Lower lobe of right lung (tissue), 2 donors: ENCODE results near the gene TMEM131. TPM values are rescaled to one million over a fixed set of nuclear protein-coding genes. Genes with fewer than 3 reads are reported as not detected.

ENCODE experiments used
- ATAC-seq, 2 donors: fragments of 200-7000 bp; cut with Tn5 transposase; one replicate each; pipeline ENCODE4 v1.9.1; 2020 to 2022; ENCODE audit warnings: mild to moderate bottlenecking in 2 of 2, moderate library complexity in 2 of 2
- DNase-seq: peaks from one replicate; pipeline ENCODE4 v3.0.0-alpha.2; 2020
- H3K27ac ChIP-seq: fragments of 200-600 bp; one replicate; pipeline ENCODE4 v1.8.0; 2022
- H3K27me3 ChIP-seq: fragments of 200-600 bp; one replicate; pipeline ENCODE4 v1.8.0; 2022; ENCODE audit warnings: low read depth
- H3K36me3 ChIP-seq: fragments of 200-600 bp; one replicate; pipeline ENCODE4 v1.8.0; 2022; ENCODE audit warnings: mild to moderate bottlenecking
- H3K4me1 ChIP-seq: fragments of 200-600 bp; one replicate; pipeline ENCODE4 v1.8.0; 2022
- H3K4me3 ChIP-seq: fragments of 200-600 bp; one replicate; pipeline ENCODE4 v1.8.0; 2022; ENCODE audit warnings: mild to moderate bottlenecking
- H3K9me3 ChIP-seq: fragments of 200-600 bp; one replicate; pipeline ENCODE4 v1.8.0; 2022
- intact Hi-C: fragments of 100-400 bp; cut with DNase I; formaldehyde crosslinking; loops from one replicate; pipeline ENCODE4 v1.11.0; 2022
- total RNA-seq: library from RNA; stranded (reverse); fragmentation: NEBNext Ultra II Directional; extraction: Animal tissue kit (Norgen Biotek cat#: 25700); gene quantifications from one replicate; pipeline ENCODE4 v1.2.1, GENCODE V29; 2021
- TF ChIP-seq, protein P1 (sequence below): fragments of 200-600 bp; IDR thresholded peaks from one replicate; pipeline ENCODE4 v1.8.0; 2022; ENCODE audit warnings: antibody characterized with exemption, mild to moderate bottlenecking
- donor health status: DM: no; HTN: yes; CAD: no; lungs with severe emphysema.

Gene TMEM131
- total RNA-seq, 1 donor from 2014 or later = 42.2 TPM

DNA sequence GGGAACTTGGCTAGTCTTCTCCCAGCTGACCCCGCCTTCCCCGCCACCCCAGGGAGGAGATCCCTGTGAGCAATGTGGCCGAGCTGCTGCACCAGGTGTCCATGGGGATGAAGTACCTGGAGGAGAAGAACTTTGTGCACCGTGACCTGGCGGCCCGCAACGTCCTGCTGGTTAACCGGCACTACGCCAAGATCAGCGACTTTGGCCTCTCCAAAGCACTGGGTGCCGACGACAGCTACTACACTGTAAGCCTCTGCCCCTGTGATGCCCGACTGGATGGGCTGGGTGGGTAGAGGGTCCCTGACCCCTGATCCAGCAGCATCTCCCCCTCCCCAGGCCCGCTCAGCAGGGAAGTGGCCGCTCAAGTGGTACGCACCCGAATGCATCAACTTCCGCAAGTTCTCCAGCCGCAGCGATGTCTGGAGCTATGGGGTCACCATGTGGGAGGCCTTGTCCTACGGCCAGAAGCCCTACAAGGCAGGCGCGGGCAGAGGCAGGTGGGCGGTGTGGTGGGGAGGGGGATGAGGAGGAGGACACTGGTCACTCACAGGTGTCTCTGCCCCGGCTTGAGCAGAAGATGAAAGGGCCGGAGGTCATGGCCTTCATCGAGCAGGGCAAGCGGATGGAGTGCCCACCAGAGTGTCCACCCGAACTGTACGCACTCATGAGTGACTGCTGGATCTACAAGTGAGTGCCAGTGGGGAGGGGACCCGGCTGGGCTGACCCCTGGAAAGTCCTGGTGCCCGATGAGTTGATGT lies 258.1 kb downstream of the TMEM131 start:
- DNase-seq = no peak
- H3K27ac ChIP-seq = no peak overlapping the region

DNA sequence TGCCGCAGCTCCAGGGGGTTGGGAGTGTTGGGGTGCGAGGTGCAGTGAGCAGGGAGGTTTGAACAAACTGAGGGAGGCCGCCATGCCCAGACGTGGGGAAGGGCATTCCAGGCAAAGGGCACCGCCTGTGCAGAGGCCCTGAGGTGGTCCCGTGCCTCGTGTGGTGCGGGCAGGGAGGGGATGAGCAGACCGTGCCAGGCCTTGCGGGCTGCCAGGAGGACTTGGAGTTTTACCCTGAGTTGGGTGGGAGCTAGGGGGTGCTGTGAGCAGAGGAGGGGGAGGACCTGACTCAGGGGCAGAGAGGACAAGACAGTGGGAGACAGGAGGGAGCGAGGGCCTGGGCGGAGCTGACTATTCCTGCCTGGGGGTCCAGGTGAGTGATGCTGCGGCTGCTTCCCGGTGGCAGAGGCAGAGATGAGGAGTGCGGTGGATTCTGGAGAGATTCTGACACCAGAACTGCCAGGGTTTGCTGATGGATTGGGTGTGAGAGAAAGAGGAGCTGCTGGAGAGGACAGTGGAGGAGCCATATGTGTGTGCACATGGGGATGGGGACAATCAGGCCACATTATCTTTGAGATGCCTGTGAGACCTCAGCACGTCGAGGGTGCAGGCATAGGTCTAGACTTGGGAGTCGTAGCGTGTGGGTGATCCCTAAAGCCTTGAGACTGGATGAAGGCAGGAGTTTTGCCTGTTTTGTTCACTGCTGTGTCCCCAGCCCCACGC lies 259.0 kb downstream of the TMEM131 start:
- intact Hi-C loops = no loop called here
- no peak overlapping the region for H3K4me3 ChIP-seq
- TF ChIP-seq, protein P1, sequence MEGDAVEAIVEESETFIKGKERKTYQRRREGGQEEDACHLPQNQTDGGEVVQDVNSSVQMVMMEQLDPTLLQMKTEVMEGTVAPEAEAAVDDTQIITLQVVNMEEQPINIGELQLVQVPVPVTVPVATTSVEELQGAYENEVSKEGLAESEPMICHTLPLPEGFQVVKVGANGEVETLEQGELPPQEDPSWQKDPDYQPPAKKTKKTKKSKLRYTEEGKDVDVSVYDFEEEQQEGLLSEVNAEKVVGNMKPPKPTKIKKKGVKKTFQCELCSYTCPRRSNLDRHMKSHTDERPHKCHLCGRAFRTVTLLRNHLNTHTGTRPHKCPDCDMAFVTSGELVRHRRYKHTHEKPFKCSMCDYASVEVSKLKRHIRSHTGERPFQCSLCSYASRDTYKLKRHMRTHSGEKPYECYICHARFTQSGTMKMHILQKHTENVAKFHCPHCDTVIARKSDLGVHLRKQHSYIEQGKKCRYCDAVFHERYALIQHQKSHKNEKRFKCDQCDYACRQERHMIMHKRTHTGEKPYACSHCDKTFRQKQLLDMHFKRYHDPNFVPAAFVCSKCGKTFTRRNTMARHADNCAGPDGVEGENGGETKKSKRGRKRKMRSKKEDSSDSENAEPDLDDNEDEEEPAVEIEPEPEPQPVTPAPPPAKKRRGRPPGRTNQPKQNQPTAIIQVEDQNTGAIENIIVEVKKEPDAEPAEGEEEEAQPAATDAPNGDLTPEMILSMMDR = no peak
- DNase-seq = no peak
- no peaks in the 10 kb centered on the region for H3K4me1 ChIP-seq
- H3K27ac ChIP-seq = no peak overlapping the region
- no peaks in the 10 kb centered on the region for H3K9me3 ChIP-seq
- H3K27me3 ChIP-seq = no peaks in the 10 kb centered on the region
- ATAC-seq = no peak
- no peaks in the 10 kb centered on the region for H3K36me3 ChIP-seq

More for the DNA sequence above, 258.1 kb downstream of the TMEM131 start:
- Histone ChIP-seq H3K9me3 (no peaks in the 10 kb centered on the region), H3K4me1 (peaks cover 7% of the 10 kb centered on the region), H3K36me3 (no peaks in the 10 kb centered on the region), H3K27me3 (no peaks in the 10 kb centered on the region), H3K4me3 (no peak overlapping the region)
- TF ChIP-seq, protein P1 = no peak
- intact Hi-C loops = no loop called here
- no peak for ATAC-seq

DNA sequence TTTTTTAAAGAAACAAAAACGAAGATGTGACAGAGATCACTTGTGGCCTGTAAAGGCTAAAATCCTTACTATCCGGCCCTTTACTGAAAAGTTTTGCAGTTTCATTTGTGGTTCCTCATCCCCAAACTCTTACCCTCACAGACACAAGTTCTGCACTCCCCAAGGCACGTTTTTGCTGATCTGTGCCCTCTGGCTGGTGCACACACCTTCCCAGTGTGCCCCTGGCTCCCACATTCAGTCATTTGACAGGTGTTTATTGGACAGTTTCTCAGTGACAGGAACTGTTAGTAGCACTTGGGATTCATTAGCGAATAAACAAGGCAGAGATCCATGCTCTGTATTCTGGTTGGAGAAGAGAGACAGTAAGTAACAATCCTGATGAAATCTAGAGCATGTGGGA lies 259.6 kb downstream of the TMEM131 start:
- no peaks in the 10 kb centered on the region for H3K36me3 ChIP-seq
- no peak for DNase-seq
- no peak for ATAC-seq
- TF ChIP-seq, protein P1 = no peak
- no peak overlapping the region for H3K27ac ChIP-seq
- H3K4me1 ChIP-seq = no peaks in the 10 kb centered on the region
- H3K4me3 ChIP-seq = no peak overlapping the region
- H3K9me3 ChIP-seq = no peaks in the 10 kb centered on the region
- no peaks in the 10 kb centered on the region for H3K27me3 ChIP-seq
- intact Hi-C loops = no loop called here

DNA sequence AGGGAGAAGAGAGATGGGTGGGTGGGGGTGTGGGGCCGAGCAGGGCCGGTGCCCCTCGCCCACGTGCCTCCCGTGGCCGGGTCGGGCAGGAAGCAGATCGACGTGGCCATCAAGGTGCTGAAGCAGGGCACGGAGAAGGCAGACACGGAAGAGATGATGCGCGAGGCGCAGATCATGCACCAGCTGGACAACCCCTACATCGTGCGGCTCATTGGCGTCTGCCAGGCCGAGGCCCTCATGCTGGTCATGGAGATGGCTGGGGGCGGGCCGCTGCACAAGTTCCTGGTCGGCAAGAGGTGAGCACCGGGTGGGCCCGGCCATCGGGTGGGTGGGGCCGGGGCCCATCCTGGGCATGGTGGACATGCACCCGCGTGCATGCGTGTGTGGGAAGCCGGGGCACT lies 260.6 kb downstream of the TMEM131 start:
- Histone ChIP-seq H3K36me3 (no peaks in the 10 kb centered on the region), H3K9me3 (peaks cover 5% of the 10 kb centered on the region), H3K27me3 (no peaks in the 10 kb centered on the region), H3K4me3 (no peak overlapping the region), H3K4me1 (no peaks in the 10 kb centered on the region), H3K27ac (no peak overlapping the region)
- intact Hi-C loops = no loop called here
- no peak for DNase-seq
- TF ChIP-seq, protein P1 = no peak
- ATAC-seq = no peak

DNA sequence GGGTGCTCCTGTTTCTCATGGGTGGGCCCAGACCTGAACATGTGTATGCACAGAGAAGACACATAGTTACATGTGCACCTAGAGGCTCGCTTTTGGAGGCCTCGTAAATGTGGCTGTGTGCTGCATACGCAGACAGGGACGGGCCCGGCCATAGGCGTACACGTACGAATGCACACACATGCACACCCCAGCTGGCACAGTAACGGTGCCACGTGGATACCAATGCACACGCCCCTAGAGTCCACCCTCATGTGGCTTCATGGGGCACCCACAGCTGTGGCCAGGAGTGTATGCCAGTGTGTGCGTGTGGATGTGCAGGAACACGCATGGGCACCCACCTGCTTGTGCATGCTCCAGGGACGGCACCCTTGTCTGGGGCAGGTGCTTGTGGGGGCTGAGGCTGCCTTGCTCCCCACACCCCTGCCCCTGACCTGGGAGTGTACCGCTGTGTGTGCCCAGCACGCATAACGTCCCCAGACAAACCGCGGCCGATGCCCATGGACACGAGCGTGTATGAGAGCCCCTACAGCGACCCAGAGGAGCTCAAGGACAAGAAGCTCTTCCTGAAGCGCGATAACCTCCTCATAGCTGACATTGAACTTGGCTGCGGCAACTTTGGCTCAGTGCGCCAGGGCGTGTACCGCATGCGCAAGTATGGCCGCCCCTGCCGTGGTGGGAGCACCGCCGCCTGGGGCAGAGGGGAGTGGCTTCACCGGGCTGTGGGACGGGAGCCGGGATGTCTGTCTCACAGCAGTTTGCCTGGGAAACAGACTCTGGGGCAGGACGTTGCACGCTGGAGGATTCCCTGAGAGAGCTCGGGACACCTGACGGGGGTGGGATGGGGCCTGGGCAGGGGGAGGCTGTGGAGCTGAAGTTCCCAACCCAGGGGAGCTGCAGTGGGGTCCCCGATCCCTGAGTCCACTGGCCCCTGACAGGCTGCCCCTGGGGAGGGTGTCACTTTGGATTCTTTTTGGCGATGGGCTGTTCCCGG lies 261.4 kb downstream of the TMEM131 start:
- Histone ChIP-seq H3K4me3 (no peak overlapping the region), H3K27ac (no peak overlapping the region), H3K4me1 (no peaks in the 10 kb centered on the region), H3K36me3 (no peaks in the 10 kb centered on the region), H3K9me3 (peaks cover 8% of the 10 kb centered on the region), H3K27me3 (no peaks in the 10 kb centered on the region)
- intact Hi-C loops = no loop called here
- ATAC-seq (no peak), DNase-seq (no peak)
- TF ChIP-seq, protein P1 = no peak
